8988T (cell line): Measurements from ENCODE around the gene INPP4B.

ENCODE experiments used
- DNase-seq: peaks from one replicate; pipeline ENCODE4 v3.0.0; 2011

The INPP4B gene

DNA sequence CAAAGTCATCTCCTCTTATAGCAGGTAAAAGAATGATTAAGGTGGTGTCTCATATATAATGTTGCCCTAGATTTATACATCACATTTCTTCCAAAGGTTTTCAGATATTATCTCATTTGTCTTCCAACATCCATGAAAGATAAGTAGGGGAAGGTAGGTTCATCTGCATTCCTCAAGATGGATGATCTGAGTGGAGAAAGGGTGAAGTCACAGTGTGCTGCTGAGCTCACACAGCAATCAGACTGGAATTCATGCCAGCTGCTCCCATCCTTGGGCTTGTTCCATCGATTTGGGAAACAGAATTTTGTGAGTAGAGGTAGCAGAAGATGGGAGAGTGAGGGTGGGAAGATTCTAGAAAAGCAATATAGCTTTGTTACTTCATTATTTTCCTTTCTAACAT lies 482.4 kb downstream of the INPP4B start:
- DNase-seq = no peak

DNA sequence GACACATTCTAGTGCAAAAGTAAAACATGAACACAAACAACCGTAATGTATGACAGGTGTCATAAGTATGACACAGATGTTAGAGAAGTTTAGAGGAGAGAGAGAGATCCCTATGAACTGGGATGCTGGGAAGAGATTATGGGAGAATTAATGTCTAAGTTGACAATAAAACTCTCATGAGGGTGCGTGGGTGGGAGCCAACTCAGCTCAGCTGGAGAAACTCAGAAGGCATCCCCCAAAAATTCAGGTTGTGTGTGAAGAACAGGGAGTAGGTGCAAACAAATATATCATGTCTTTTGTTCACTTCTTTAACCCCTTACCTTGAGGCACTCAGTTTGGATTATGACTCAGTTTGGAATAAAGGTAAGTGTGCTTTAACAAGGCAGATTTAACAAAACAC lies 484.1 kb downstream of the INPP4B start:
- no peak for DNase-seq

DNA sequence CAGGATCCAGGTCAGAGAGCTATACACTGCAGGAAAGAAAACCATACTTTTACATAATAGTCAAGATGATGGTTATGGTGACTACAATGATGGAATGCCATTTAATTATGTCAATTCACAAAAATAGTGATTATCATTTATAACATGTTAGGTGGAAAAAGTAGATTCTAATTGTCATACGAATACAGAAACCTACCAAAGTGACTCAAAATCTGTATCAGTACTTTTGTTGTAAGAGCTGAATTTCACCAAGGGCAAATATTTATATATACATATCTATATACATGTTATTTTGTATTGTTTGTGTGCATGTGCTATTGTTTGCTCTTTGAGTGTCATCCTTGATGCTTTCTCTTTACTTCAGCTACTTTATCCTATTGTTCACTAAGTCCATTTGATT lies 485.4 kb downstream of the INPP4B start:
- DNase-seq = no peak

DNA sequence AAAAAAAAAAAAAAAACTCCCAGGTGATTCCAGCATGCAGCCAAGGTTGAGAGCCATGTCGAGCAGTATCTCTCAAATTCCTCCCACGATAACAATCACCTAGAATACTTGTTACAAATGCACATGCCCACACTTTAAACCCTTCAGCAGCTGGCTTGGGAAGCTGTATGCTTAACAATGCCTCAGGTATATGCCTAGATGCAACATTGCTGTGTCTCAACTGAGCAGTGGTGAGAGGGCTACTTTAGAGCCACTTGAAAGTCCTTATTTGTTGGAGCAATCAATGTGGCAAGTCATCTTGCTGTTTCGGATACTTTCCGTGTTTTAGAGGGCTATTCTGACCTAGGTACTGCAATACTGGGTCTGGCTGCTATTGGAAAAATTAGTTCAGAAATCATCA lies 487.4 kb downstream of the INPP4B start:
- DNase-seq = no peak

GRCh38 chr4:142356801-142357200 lies 489.3 kb downstream of the INPP4B start:
- no peak for DNase-seq

- no peak for DNase-seq
These were observed 489.9 kb downstream of the INPP4B start for GRCh38 chr4:142356118-142356759.

- no peak for DNase-seq
These were observed 490.6 kb downstream of the INPP4B start for GRCh38 chr4:142355421-142355930.

DNA sequence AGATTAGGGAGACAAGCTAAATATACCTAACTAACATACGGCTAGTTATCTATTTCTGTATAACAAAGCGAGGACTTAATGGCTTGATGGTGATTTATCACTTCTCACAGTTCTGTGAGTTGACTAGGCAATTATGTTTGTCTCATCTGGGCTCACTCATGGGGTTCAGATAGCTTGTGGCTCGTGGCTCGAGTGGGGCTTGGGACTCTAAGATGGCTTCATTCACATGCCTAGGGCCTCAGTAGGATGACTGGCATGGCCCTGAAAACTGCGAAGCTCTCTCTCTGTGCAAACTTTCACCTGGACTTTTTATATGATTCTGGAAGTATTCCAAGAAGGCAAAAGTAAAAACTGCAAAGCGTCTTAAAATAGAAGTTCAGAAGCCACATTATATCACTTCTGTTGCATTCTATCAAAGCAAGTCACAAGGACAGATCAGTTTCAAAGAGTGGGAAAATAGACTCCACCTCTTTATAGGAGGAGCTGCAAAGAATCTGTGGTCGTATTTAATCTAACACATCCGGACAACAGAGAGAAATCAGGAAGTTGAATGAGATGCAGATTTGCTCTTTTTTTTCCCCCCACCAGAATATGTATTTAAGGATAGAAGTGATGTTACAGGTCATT lies 491.2 kb downstream of the INPP4B start:
- DNase-seq = no peak

DNA sequence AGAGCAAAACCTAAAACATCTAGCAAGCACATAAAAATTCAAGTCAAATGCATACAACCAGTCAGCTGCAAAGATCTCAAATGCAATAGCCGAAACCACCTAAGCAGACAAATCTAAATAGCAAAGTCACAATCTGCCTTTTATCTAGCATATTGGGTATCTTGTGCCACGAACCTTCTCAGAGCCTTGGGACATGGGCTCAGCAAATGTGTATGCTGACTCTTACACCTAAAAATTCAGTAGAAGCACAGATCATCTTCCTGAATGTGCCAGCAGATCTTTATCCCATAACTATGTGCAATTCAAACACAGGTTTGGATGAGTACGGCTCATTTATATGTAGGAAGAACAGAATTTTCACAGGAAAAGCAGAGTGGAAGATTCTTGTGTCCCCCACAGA lies 492.1 kb downstream of the INPP4B start:
- no peak for DNase-seq

DNA sequence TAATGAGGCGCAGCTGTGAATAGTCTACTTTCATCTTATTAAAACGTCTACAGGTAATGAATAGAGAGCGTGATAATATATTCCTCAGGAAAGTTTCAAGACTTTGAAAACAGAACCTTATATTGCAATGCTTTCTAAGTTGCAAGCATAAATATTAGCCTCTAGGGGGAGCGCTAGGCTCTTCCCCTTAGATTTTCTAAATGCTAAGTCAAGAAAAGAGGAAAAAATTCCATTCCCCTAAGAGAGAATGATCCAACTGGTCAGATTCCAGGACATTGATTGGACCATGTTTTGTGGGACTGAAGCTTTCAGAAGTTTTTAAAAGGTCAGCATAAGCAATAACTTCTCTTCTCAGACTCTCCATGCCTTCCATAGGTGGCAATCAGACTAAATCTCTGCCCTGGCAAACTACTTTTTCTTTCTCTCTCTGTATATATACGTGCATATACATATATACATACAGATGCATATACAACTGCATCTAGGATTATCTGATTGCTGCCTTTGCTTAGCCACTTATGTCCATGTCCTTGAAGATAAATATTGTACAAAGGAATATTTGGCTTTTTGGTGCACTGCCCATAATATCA lies 492.9 kb downstream of the INPP4B start:
- no peak for DNase-seq

DNA sequence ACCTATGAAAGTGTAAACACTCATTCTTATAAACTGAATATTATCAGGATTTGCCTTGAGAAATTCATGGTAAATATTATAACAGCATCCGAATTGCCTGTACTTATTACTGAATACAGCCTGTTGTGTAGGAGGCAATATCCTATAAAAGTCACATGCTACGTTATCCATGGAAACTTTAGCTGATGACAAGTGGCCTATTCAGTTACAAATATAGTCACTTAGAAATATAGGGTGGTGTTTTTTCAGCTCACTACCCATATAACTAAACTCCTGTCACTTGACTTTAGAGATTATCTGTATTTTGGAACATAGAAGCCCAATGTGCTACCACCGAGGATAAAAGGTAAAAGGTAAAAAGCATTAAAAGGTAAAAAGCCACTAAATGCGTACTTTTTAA lies 493.4 kb downstream of the INPP4B start:
- no peak for DNase-seq

DNA sequence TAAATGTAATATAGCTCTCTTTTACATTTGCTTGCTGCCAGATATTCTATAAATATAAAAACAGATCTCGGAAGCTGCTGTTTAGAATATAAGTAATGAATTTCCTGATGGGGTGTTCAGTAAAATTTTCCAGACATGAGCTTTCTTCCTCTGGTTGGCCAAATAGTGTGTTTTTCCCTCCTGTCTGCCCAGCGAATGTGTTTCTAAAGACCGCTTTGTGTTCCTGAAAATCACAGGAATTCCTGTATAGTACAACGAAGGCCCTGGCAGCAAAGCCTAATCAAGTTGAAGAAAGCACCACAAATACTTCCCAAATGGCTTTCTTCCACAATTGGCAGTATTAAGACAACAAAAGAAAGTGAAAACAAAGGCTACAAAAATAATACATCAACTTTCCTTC lies 494.1 kb downstream of the INPP4B start:
- DNase-seq = no peak

DNA sequence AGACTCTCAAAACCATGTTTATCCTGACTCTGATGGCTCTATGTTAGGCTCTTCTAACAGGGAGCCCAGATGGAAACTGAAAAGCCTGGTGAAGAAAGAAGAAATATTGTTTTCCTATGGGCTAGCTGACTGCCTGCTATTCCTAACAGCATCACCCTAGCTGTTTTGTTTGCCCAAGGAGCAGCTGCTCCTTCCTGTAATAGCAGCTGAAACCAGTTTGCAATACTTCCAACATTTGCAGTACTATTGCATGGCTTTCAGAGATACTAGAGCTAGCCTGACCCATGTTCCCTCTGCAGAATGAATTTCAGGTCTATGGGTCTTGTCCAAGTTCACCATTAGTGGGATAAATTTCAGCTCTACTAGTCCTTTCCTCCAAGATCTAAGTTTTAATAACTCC lies 495.2 kb downstream of the INPP4B start:
- DNase-seq = no peak

DNA sequence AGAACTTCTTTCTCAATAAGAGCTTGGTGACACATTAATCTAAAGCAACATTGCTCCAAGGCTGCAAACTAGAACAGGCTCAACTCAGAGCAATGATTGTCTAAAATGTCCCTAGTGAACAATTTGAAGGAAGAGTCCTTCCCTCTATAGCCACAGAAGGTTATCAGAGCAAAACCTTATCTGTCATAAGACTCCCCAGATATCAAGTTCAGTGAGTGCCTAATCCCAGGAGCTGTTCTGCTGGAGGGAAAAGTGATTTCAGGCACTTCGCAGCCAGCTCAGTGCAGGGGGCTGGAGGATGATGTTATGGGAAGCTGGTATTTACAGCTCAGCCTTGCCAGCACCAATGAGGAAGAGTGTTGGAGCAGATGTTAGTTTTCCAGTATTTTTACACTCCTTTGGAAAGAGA lies 497.5 kb downstream of the INPP4B start:
- DNase-seq = no peak

DNA sequence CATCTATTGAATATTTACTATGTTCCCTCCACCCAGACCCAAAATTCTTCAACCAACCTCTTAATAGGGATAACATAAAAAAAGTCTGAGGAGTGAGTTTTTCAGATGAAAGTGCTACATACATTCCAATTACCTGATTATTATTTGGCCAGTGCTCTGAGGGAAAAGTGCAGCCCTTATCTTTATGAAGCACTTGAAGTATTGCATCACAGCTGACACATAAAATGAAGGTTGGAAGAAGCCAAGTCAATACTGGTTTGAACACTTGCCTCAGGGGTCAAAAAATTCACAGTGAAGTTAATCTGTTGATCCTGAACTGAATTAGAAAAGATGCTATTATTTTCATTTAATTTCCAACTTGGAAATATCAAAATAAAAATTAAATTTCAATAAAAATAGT lies 498.9 kb downstream of the INPP4B start:
- DNase-seq = no peak

GRCh38 chr4:142345924-142346323 lies 500.2 kb downstream of the INPP4B start:
- no peak for DNase-seq

DNA sequence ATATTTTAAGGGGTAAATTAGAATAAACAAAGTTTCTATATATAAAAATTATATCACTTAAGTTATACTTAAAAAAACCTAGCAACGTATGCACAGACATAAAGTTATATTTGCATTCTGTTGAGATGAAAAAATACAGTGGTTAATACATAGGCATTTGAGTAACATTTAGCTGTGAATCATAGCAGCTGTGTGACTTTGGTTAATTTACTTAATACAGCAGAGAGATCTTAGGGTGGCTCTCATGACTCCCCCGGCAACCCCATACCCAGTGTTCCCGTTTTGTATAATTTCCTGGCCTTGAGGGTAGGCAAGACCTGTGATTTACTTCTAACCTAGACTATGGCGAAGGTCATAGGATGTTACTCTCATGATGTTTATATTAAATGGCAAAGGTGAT lies 504.8 kb downstream of the INPP4B start:
- DNase-seq = no peak

DNA sequence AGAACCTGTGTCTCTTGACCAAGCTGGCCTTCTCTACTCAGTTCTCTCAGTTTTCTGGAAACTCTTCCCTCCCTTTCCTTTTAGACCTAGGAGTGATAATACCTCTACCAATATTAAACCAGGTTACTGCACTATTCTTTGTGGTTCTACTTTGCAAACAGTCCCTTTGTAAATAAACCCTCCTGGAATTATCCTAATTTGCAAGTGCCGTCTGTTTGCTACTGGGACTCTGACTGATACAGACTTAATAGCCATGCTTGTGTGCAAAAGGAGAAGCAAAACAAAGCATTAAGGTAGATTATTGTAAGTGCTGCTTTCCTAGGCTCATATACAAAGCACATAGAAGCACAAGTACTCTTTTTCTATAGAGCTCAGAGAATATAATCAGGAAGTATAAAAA lies 507.0 kb downstream of the INPP4B start:
- no peak for DNase-seq

DNA sequence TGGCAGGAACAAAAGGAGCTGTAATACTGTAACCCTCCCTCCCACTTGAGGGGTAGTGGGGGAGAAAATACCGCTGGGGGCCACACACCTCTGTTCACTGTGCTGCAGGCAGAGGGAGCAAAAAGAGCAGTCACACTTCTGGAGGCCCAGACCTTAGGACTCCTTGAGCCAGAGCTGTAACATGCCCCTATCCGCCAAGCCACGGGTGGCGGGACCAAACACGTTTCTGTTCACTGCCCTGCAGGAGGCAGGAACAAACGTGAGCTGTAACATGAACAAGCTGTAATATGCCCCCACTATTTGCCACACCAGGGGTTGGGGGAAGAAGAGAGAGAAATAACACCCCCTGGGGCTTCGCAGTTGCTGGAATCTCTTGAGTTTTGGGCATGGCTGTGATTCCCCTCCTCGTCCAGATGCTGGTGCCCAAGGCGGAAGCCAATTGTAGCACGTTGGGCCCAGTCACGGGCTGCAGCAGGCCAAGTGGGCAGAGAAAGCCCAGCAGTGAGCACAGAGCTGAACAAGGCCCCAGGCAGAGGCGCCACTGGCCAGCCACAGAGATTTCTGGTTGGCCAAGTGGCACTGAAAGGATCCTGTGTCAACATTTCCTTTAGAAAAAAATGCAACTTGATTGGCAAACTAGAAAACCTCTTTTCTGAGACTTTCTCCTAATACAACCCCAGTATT lies 509.7 kb downstream of the INPP4B start:
- DNase-seq = no peak

- DNase-seq = no peak
These were observed 511.2 kb downstream of the INPP4B start for GRCh38 chr4:142334931-142335330.

- no peak for DNase-seq
These were observed 514.5 kb downstream of the INPP4B start for GRCh38 chr4:142331646-142332045.

DNA sequence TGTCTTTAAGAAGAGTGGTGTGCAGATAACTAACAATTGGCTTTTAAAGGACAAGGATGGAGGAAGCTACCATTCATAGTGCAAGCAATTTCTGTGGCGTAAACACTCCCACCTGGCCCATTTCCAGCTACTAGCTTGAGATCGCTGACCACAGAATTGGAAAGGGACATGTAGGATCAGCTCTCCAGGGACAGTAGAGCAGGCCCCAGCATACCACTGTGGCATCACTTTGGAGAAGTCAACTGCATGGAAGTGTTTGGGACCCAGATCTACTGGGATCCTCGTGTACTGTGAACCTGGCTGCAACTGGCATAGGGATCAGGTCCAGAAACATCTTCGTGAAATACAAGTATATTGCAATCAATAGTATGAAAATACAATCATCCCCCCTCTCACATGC lies 515.0 kb downstream of the INPP4B start:
- DNase-seq = no peak

DNA sequence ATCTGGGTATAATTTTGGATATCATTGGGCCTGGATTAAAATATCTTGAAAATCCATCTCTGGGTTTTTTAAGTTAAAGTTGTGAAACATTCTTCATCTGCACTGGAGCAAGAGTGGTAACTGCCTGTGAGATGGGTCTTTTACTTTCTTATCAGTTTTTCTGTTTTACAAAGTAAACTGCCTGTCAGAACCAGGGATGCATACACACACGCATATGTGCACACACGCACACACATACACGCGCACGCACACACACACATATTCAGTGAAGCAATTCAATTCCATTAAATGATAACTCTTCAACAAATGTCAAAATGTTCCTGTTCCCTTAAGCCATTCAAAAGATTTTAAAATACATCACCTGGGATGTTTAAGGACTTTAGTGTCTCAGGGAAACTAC lies 515.8 kb downstream of the INPP4B start:
- DNase-seq = no peak

DNA sequence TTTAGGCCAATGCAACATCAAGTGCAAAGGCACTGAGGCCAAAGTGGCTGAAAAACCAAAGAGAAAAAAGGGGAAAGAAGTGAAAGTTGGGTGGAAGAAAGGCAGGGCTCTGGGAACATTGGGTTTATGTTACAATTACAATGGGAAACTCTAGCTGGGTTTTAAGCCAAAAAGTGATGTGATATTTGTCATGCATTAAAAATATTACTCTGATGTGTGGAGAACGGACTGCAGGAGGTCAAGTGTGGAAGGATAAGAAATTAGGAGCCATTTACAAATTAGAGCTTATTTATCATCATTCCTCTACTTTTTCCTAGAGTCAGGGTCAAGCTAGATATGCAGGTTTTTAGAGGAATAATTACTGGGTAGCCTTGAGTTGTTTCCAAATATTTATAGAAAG lies 516.8 kb downstream of the INPP4B start:
- DNase-seq = no peak
